ENCODE data around the gene IL1RAPL1. TPM values are rescaled to one million over a fixed set of nuclear protein-coding genes. Genes with fewer than 3 reads are reported as not detected.

Gene IL1RAPL1
- total RNA-seq, 2 donors from 2014 or later = 1.2 to 3.0 TPM

DNA sequence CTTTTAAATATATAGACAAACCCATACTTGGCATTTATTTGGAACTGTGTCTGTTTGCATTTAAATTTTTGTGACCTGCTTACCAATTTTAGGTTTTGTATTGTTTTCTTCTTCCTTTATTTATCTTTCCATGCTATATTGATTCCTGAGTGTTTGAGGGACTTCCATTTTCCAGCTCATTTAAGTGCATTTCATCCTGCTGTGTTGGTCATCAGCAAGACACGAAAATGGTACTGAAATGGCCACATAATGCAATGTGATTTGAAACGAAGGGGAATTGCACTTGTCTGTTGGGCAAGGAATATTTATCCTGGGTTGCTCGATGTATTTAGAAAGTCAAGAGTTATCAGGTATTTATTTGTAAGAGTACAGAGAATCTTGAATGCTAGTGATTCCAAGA lies 1103.8 kb downstream of the IL1RAPL1 start:
- H3K9me3 ChIP-seq = no peaks in the 10 kb centered on the region
- no peaks in the 10 kb centered on the region for H3K36me3 ChIP-seq
- TF ChIP-seq, protein P1, sequence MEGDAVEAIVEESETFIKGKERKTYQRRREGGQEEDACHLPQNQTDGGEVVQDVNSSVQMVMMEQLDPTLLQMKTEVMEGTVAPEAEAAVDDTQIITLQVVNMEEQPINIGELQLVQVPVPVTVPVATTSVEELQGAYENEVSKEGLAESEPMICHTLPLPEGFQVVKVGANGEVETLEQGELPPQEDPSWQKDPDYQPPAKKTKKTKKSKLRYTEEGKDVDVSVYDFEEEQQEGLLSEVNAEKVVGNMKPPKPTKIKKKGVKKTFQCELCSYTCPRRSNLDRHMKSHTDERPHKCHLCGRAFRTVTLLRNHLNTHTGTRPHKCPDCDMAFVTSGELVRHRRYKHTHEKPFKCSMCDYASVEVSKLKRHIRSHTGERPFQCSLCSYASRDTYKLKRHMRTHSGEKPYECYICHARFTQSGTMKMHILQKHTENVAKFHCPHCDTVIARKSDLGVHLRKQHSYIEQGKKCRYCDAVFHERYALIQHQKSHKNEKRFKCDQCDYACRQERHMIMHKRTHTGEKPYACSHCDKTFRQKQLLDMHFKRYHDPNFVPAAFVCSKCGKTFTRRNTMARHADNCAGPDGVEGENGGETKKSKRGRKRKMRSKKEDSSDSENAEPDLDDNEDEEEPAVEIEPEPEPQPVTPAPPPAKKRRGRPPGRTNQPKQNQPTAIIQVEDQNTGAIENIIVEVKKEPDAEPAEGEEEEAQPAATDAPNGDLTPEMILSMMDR (IDR thresholded peaks at IDR 0.05) = no peak
- H3K4me1 ChIP-seq = no peaks in the 10 kb centered on the region
- H3K4me3 ChIP-seq = no peak overlapping the region
- no peaks in the 10 kb centered on the region for H3K27me3 ChIP-seq
- H3K27ac ChIP-seq = no peak overlapping the region
- DNase-seq (ENCODE audit: low spot score) = no peak

GRCh38 chrX:29693912-29694311 lies 1106.7 kb downstream of the IL1RAPL1 start:
- no peaks in the 10 kb centered on the region for H3K36me3 ChIP-seq
- H3K4me3 ChIP-seq = no peak overlapping the region
- no peaks in the 10 kb centered on the region for H3K9me3 ChIP-seq
- no peaks in the 10 kb centered on the region for H3K27me3 ChIP-seq
- no peak for DNase-seq (ENCODE audit: low spot score)
- H3K27ac ChIP-seq = no peak overlapping the region
- TF ChIP-seq, protein P1 (IDR thresholded peaks at IDR 0.05) = no peak
- no peaks in the 10 kb centered on the region for H3K4me1 ChIP-seq

- Histone ChIP-seq H3K27me3 (no peaks in the 10 kb centered on the region), H3K4me1 (no peaks in the 10 kb centered on the region), H3K27ac (no peak overlapping the region), H3K4me3 (no peak overlapping the region), H3K36me3 (no peaks in the 10 kb centered on the region), H3K9me3 (no peaks in the 10 kb centered on the region)
- TF ChIP-seq, protein P1 (IDR thresholded peaks at IDR 0.05) = no peak
- no peak for DNase-seq (ENCODE audit: low spot score)
These were observed 1112.0 kb downstream of the IL1RAPL1 start for GRCh38 chrX:29699239-29699638.

GRCh38 chrX:29707088-29707487 lies 1119.8 kb downstream of the IL1RAPL1 start:
- H3K27ac ChIP-seq = no peak overlapping the region
- no peaks in the 10 kb centered on the region for H3K27me3 ChIP-seq
- H3K4me3 ChIP-seq = no peak overlapping the region
- H3K36me3 ChIP-seq = no peaks in the 10 kb centered on the region
- H3K4me1 ChIP-seq = no peaks in the 10 kb centered on the region
- TF ChIP-seq, protein P1 (IDR thresholded peaks at IDR 0.05) = no peak
- no peak for DNase-seq (ENCODE audit: low spot score)
- H3K9me3 ChIP-seq = peaks cover 0 to 13% of the 10 kb centered on the region in 2 donors

- H3K4me1 ChIP-seq = no peaks in the 10 kb centered on the region
- no peaks in the 10 kb centered on the region for H3K36me3 ChIP-seq
- DNase-seq (ENCODE audit: low spot score) = no peak
- H3K27me3 ChIP-seq = no peaks in the 10 kb centered on the region
- H3K4me3 ChIP-seq = no peak overlapping the region
- TF ChIP-seq, protein P1 (IDR thresholded peaks at IDR 0.05) = no peak
- no peak overlapping the region for H3K27ac ChIP-seq
- no peaks in the 10 kb centered on the region for H3K9me3 ChIP-seq
These were observed 1133.9 kb downstream of the IL1RAPL1 start for GRCh38 chrX:29721152-29721551.

DNA sequence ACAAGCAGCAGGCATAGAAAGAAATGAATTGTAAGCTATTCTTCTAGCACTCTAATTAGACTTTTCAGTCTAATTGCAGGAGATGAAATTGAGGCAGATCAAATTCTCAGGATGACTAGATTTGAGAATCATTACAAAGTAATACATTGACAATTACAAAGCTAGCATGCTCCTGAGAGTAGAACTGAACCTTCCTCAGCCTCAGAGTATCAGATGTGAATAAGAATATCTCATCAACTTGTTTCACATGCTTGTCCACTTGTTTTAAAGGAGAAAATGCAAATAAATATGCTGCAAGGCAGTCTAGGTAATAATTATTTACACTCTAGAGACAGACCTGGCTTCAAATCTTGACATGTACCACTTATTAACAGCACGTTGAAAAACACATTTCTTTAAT lies 1137.1 kb downstream of the IL1RAPL1 start:
- Histone ChIP-seq H3K4me3 (no peak overlapping the region), H3K27ac (no peak overlapping the region), H3K27me3 (no peaks in the 10 kb centered on the region), H3K4me1 (no peaks in the 10 kb centered on the region), H3K36me3 (no peaks in the 10 kb centered on the region), H3K9me3 (no peaks in the 10 kb centered on the region)
- no peak for DNase-seq (ENCODE audit: low spot score)
- TF ChIP-seq, protein P1 (IDR thresholded peaks at IDR 0.05) = no peak
